Endometrial microvascular endothelial cells (primary cell): Measurements from ENCODE around the gene DHRS4. TPM values are rescaled to one million over a fixed set of nuclear protein-coding genes. Genes with fewer than 3 reads are reported as not detected.
"Not testable (repeated sequence)": the region's sequence is repeated elsewhere in the genome, so short reads cannot be mapped to it uniquely, and the experiment has no call there.

Experiments
- in situ Hi-C: cut with HindIII; loops from 2 replicates; pipeline ENCODE4 v1.10.0; 2017; ENCODE audit warnings: low sequenced_read_pairs, low pct_unique_long_range_greater_than_20kb; ENCODE audit errors: inconsistent ontology term
- total RNA-seq: library from RNA; depleted of rRNA; stranded (reverse); fragments of >200 nt; gene quantifications from one replicate; pipeline ENCODE4 v1.2.3, GENCODE V29; 2015; ENCODE audit errors: inconsistent ontology term

DHRS4 gene
- total RNA-seq, 1 donor from 2014 or later, result 66.2 TPM

DNA sequence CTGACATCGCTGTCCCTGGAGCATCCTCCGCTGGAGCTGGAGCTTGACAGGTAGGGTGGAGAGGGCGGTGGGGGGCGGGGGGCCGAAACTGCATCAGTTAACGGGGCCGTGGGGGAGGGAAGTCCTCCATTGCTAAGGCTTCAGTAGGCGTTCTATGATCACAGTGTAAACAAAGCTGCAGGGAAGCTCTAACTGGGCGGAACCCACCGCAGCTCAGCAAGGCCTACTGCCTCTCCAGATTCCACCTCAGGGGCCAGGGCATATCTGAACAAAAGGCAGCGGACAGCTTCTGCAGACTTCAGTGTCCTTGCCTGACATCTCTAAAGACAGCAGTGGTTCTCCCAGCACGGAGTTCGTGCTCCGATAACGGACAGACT is 16.7 kb downstream of the DHRS4 start:
- in situ Hi-C loops, result not testable (repeated sequence)

- in situ Hi-C loops, result not testable (repeated sequence)
Observed at GRCh38 chr14:23973178-23973577, 19.6 kb downstream of the DHRS4 start.

DNA sequence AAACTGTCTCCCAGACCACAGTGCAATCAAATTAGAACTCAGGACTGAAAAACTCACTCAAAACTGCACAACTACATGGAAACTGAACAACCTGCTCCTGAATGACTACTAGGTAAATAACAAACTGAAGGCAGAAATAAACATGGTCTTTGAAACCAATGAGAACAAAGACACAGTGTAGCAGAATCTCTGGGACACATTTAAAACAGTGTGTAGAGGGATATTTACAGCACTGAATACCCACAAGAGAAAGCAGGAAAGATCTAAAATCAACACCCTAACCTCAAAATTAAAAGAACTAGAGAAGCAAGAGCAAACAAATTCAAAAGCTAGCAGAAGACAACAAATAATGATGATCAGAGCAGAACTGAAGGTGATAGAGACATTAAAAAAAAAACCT is 20.5 kb downstream of the DHRS4 start:
- in situ Hi-C loops, result not testable (repeated sequence)

GRCh38 chr14:23977208-23977607 is 23.6 kb downstream of the DHRS4 start:
- in situ Hi-C loops, result not testable (repeated sequence)

GRCh38 chr14:23981951-23982813 is 28.6 kb downstream of the DHRS4 start:
- in situ Hi-C loops, result not testable (repeated sequence)

DNA sequence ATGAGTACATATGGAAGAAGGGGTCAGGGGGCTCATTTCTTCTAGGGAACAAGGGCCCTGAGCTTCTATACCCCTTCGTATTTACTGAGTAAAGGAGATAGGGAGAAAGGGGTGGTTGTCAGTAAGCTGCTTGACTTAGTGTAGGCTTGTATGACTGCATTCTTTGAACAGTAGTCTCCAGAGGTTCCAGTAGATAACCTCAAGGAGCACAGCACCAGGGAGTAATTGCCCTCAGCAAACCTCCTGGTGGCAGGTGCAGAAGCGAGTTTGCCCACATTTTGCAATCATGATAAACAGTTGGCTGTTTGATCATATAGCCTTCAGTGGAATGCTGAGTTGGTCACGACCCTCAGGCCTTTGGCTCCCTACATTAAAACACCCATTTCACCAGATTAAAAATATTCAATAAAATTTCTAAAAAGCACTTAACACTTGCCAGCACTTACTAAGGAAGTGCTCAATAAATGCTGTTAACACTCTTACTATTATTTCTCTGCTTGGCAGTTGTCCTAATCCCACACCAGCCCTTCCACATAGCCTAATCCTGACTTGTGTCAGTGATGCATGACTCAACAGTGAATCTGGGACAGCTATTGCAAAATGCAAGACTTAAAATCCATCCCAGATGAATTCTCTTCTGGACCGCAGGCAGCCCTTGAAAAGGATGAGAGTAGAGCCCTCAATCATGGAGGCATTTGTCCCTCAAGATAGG is 31.5 kb downstream of the DHRS4 start:
- in situ Hi-C loops, result no loop called here

GRCh38 chr14:23988223-23988606 is 34.6 kb downstream of the DHRS4 start:
- in situ Hi-C loops, result not testable (repeated sequence)

GRCh38 chr14:23988607-23989363 is 35.2 kb downstream of the DHRS4 start, which contains the start of gene DHRS4L2:
DHRS4L2 (plus strand) TSS chr14:23988929; CDS start chr14:23988948, 19 bp downstream.
- in situ Hi-C loops, result not testable (repeated sequence)

- in situ Hi-C loops, result not testable (repeated sequence)
Observed at GRCh38 chr14:23989734-23990445, 36.3 kb downstream of the DHRS4 start.

DNA sequence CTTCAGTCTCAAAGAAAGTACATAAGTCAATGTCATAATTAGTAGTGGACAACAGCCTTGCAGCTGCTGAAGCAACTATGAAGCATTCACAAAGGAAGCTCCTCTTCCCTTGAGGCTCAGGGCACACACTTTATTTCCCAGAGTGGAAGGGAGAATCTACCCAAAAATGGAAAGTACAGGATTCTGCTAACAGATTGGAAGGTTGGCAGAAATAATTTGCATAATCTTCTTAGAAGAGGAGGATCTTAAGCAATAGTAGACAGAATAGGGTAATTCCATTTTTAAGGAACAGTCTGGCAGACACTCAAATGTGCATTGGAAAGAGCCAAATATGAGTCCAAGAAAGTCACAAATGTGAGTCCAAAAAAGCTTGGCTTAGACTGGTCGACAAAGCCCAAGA is 37.4 kb downstream of the DHRS4 start:
- in situ Hi-C loops, result not testable (repeated sequence)

- in situ Hi-C loops, result not testable (repeated sequence)
Observed at GRCh38 chr14:23993042-23993441, 39.5 kb downstream of the DHRS4 start.

DNA sequence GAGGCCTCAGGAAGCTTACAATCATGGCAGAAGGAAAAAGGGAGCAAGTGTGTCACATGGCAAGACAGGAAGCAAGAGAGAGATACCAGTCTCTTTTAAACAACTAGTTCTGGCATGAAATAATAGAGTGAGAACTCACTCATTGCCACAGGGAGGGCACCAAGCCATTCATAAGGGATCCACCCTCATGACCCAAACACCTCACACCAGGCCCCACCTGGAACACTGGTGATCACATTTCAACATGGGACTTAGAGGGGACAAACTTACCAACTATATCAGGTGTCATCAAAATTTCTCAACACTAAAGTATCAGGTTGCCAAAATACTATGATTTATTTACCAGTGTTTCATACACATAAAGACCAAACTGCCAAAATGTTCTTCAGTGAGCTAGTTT is 42.4 kb downstream of the DHRS4 start:
- in situ Hi-C loops, result not testable (repeated sequence)

GRCh38 chr14:23996825-23997224 is 43.3 kb downstream of the DHRS4 start:
- in situ Hi-C loops, result not testable (repeated sequence)

- in situ Hi-C loops, result not testable (repeated sequence)
Observed at GRCh38 chr14:23999640-24000039, 46.1 kb downstream of the DHRS4 start.

DNA sequence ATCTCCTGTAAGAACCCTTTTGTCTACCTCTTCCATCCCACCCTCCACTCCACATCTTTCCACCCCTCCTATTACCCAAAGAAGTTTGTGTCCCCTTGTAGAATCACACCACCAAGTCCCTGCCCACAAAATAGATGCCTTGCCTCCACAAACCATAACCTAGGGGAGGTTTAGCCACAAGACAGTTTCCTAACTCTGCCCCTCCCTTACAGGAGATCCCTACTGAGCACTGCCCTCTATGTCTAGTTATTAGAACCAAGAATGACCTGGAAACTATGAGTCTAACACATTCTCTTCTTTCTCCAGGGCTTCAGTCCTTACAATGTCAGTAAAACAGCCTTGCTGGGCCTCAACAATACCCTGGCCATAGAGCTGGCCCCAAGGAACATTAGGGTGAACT is 47.5 kb downstream of the DHRS4 start:
- in situ Hi-C loops, result not testable (repeated sequence)

- in situ Hi-C loops, result not testable (repeated sequence)
Observed at GRCh38 chr14:24001679-24002078, 48.1 kb downstream of the DHRS4 start.

GRCh38 chr14:24006471-24006816 is 52.9 kb downstream of the DHRS4 start:
- in situ Hi-C loops, result not testable (repeated sequence)

DNA sequence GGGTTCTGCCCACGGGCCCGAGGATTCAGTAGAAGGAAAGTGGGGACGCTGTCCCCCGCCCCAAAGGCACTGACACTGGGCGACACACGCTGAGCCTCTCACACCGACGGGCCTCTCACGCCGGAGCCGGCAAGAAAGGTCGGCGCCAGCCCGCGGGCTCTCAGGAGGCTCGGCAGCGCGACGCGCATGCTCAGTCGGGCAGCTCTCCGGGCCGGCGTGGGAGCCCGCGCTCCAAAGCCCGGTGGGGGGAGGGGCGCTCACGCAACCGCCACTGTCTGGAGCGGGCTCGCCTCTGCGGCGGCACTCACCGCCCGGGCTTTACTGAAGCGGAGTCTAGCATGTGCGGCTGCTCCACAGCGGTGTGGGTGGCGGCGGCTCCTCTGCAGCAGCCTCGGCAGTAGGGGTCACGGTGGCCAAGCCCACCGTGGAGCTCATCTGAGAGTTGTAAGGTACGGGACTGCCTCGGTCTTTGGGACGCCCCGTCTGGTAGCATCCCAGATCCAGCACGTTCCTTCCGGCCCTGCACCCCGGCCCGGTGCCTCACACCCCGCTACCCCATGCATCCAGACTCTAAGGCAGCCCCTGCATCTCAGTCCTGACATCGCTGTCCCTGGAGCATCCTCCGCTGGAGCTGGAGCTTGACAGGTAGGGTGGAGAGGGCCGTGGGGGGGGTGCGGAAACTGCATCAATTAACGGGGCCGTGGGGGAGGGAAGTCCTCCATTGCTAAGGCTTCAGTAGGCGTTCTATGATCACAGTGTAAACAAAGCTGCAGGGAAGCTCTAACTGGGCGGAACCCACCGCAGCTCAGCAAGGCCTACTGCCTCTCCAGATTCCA is 53.5 kb downstream of the DHRS4 start:
- in situ Hi-C loops, result not testable (repeated sequence)
